Left ventricle myocardium superior (tissue), 1 donor: ENCODE results near the gene DIO3. TPM values are rescaled to one million over a fixed set of nuclear protein-coding genes. Genes with fewer than 3 reads are reported as not detected.

ENCODE experiments used
- ATAC-seq: fragments of 200-7000 bp; cut with Tn5 transposase; one replicate; pipeline ENCODE4 v1.9.1; 2020; ENCODE audit warnings: mild to moderate bottlenecking, moderate library complexity
- DNase-seq: peaks from one replicate; pipeline ENCODE4 v3.0.0-alpha.2; 2020
- intact Hi-C: fragments of 100-400 bp; cut with micrococcal nuclease; formaldehyde crosslinking; loops from one replicate; pipeline ENCODE4 v1.11.0; 2022
- total RNA-seq: library from RNA; stranded (reverse); fragmentation: NEBNext Ultra II Directional; extraction: Animal tissue kit (Norgen Biotek cat#: 25700); gene quantifications from one replicate; pipeline ENCODE4 v1.2.1, GENCODE V29; 2021
- donor health status: DM: no; HTN: yes; CAD: no; lungs with severe emphysema.

The DIO3 gene
- total RNA-seq, 1 donor from 2014 or later: 0.15 TPM

- intact Hi-C loops: no loop called here
- ATAC-seq: no peak
- no peak for DNase-seq
Observed at GRCh38 chr14:101575581-101575980, 14.3 kb downstream of the DIO3 start.

GRCh38 chr14:101577221-101577909 is 16.1 kb downstream of the DIO3 start:
- intact Hi-C loops: no loop called here
- no peak for ATAC-seq
- no peak for DNase-seq

- DNase-seq: peak; percentile 18
- intact Hi-C loops: no loop called here
- ATAC-seq: no peak
Observed at GRCh38 chr14:101578489-101578888, 17.2 kb downstream of the DIO3 start.

GRCh38 chr14:101579372-101580080 is 18.2 kb downstream of the DIO3 start:
- intact Hi-C loops: no loop called here
- DNase-seq (no peak), ATAC-seq (no peak)

GRCh38 chr14:101581806-101582205 is 20.5 kb downstream of the DIO3 start:
- intact Hi-C loops: no loop called here
- DNase-seq (no peak), ATAC-seq (no peak)

GRCh38 chr14:101582294-101582693 is 21.0 kb downstream of the DIO3 start:
- intact Hi-C loops: no loop called here
- DNase-seq (no peak), ATAC-seq (peak; percentile 62)

GRCh38 chr14:101583006-101583714 is 21.9 kb downstream of the DIO3 start:
- intact Hi-C loops: no loop called here
- DNase-seq: no peak

GRCh38 chr14:101583715-101584054 is 22.4 kb downstream of the DIO3 start:
- ATAC-seq (no peak), DNase-seq (no peak)
- intact Hi-C loops: no loop called here

More at GRCh38 chr14:101583006-101583714, 21.9 kb downstream of the DIO3 start:
- ATAC-seq: no peak

GRCh38 chr14:101584055-101584859 is 23.0 kb downstream of the DIO3 start:
- intact Hi-C loops: no loop called here
- ATAC-seq (peak; percentile 72), DNase-seq (peak; percentile 59)

- ATAC-seq (no peak), DNase-seq (no peak)
- intact Hi-C loops: no loop called here
Observed at GRCh38 chr14:101585211-101585610, 23.9 kb downstream of the DIO3 start.

GRCh38 chr14:101586531-101587430 is 25.5 kb downstream of the DIO3 start:
- no peak for DNase-seq
- intact Hi-C loops: no loop called here

GRCh38 chr14:101587441-101587911 is 26.2 kb downstream of the DIO3 start:
- ATAC-seq: no peak
- no peak for DNase-seq
- intact Hi-C loops: no loop called here

More at GRCh38 chr14:101586531-101587430, 25.5 kb downstream of the DIO3 start:
- no peak for ATAC-seq

- intact Hi-C loops: no loop called here
- DNase-seq (no peak), ATAC-seq (no peak)
Observed at GRCh38 chr14:101588286-101588975, 27.1 kb downstream of the DIO3 start.

GRCh38 chr14:101588990-101589389 is 27.7 kb downstream of the DIO3 start:
- intact Hi-C loops: no loop called here
- no peak for ATAC-seq
- DNase-seq: no peak

GRCh38 chr14:101589486-101590015 is 28.3 kb downstream of the DIO3 start:
- DNase-seq (no peak), ATAC-seq (no peak)
- intact Hi-C loops: no loop called here

GRCh38 chr14:101590062-101590461 is 28.8 kb downstream of the DIO3 start:
- intact Hi-C loops: no loop called here
- no peak for DNase-seq
- ATAC-seq: no peak

GRCh38 chr14:101590616-101591015 is 29.3 kb downstream of the DIO3 start:
- intact Hi-C loops: no loop called here
- ATAC-seq (no peak), DNase-seq (no peak)

GRCh38 chr14:101591121-101591520 is 29.8 kb downstream of the DIO3 start:
- intact Hi-C loops: no loop called here
- DNase-seq (no peak), ATAC-seq (no peak)
